ENCODE data around the gene TNIK.
"Not testable (repeated sequence)": the region's sequence is repeated elsewhere in the genome, so short reads cannot be mapped to it uniquely, and the experiment has no call there.

The TNIK gene

GRCh38 chr3:171125010-171125409, 335.2 kb downstream of the TNIK start:
- no peak for DNase-seq (ENCODE audit: low read depth)

GRCh38 chr3:171123915-171124314, 336.3 kb downstream of the TNIK start:
- no peak for DNase-seq (ENCODE audit: low read depth)

DNA sequence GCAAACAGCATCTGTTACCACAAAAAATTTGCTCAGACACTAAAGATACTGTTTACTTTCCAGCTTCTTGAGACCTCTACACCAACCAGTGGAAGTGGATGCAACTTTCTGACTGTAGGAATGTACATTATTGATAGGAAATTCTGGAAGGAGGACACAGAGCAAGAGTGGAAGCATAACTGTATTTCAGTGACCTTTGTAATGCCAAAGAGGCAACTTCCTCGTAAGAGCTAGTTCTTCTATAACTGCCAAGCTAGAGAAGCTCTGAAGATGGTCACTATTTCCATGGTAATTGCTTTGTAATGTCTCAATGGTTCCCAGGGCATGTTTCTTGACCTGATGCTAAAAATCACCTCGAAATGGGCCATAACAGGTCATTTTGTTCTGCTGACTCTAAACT, 337.3 kb downstream of the TNIK start:
- no peak for DNase-seq (ENCODE audit: low read depth)

DNA sequence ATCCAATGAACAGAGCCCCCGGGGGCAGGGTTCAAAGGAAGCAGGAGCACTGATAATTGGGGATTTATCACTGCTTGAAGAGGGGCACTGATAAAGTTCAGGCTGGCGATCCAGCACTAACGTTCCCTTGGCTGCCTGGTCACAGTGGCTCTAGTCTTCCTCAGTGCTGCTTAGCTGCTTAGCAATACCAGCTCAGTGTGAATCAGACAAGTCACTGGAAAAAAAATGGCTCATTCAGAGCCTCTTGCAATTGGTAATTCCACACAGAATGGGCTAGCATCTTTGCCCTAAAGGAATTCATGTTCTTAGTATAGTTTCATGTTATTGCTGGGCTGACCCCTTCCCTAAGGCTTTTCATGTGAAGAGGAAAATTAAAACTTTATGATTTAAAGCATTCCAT, 338.0 kb downstream of the TNIK start:
- DNase-seq (ENCODE audit: low read depth), result no peak

DNA sequence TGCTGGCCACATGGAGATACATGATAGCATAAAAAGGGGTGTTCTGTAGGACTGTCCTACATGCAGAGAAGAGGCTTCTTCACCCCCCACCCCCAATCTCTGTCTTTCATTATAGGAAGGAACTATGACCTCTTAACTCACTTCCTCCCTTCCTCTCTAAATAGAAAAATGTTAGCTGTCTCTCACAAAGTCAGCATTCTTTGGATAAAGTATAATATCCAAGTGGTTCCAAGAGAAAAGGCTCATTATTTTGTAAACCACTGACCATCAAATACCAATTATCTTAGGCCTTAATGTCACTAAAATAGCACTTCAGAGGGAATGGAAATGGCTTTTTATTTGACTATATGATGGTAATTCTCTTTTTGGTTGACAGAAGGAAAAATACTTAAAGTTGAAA, 338.4 kb downstream of the TNIK start:
- DNase-seq (ENCODE audit: low read depth), result no peak

DNA sequence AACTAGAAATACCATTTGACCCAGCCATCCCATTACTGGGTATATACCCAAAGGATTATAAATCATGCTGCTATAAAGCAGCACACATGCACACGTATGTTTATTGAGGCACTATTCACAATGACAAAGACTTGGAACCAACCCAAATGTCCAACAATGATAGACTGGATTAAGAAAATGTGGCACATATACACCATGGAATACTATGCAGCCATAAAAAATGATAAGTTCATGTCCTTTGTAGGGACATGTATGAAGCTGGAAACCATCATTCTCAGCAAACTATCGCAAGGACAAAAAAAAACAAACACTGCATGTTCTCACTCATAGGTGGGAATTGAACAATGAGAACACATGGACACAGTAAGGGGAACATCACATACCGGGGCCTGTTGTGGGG, 340.8 kb downstream of the TNIK start:
- not testable (repeated sequence) for DNase-seq (ENCODE audit: low read depth)

GRCh38 chr3:171118993-171119392, 341.2 kb downstream of the TNIK start:
- DNase-seq (ENCODE audit: low read depth), result not testable (repeated sequence)

GRCh38 chr3:171116824-171117395, 343.3 kb downstream of the TNIK start:
- DNase-seq (ENCODE audit: low read depth), result no peak

DNA sequence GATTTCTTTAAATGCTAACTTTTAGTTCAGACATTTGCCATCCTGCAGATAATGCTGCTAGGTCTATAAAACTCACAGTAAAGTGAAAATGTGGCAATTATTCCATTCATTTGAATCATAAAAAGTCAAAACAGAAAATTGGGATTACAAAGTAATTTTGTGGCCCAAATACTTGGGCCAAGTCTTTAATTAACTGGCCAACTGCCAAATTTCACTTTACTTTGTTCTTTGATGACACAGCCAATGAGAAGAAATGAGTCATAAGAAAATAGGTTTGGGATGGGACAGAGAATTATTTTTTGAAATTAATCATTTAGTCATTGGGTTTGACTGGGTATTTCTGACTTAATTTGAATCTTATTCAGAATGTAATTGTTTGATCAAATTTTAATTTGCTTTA, 343.8 kb downstream of the TNIK start:
- DNase-seq (ENCODE audit: low read depth), result no peak

DNA sequence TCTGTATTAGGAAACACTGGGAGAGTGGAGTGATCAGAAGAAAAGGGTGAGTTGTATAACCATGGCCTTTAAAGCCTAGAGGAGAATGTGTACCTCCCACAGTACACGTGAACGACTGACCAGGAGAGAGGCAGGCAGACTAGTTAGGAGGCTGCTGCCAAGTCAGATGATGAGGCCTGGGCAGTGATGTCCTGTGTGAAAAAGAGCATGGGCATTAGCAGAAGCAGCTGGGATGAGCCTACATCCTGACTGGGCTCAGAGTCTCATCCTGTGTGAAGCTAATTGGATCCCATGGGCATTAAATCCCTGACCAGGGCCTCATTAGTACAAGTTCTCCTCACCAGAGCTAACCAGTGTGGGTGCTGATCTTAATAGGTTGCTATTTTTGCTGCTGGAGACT, 344.5 kb downstream of the TNIK start:
- DNase-seq (ENCODE audit: low read depth), result no peak

- no peak for DNase-seq (ENCODE audit: low read depth)
Measured at GRCh38 chr3:171113716-171114115, 346.5 kb downstream of the TNIK start.

DNA sequence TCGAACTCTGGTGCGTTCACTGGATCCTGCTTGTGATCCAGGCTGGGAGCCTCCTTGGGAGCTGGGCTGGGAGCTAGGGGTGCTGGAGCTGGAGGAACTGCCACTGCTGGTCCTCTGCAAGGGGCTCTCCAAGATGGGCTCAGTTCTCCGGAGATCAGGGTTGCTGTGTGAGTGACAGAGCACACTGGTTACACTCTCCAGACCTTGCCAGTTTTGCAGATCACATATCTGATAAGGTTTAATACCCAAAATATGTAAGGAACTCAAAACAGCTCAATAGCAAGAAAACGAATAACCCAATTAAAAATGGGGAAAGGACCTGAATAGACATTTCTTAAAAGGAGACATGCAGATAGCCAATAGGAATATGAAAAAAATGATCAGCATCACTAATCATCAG, 349.5 kb downstream of the TNIK start:
- DNase-seq (ENCODE audit: low read depth), result no peak

GRCh38 chr3:171108066-171108465, 352.1 kb downstream of the TNIK start:
- DNase-seq (ENCODE audit: low read depth), result no peak

DNA sequence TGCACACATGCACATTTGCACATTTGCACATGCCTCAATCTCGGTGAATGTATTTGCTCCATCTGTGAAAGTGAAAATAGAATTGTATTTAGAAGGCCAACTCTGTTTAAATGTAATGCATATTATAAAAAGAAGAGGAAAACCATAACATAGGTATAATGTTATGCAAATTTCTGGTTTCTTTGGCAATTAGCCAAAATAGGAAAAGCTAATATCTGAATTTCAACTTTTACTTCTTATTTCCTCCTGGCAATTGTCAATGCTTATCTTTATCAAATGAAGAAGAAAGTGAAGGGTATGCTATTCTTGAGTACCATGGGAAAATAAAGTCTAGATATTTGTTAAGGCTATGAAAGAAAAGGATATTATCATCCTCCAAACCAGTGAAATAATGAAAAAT, 357.0 kb downstream of the TNIK start:
- DNase-seq (ENCODE audit: low read depth), result no peak

GRCh38 chr3:171101982-171102641, 358.1 kb downstream of the TNIK start:
- DNase-seq (ENCODE audit: low read depth), result no peak

- no peak for DNase-seq (ENCODE audit: low read depth)
Measured at GRCh38 chr3:171099911-171100310, 360.3 kb downstream of the TNIK start.

GRCh38 chr3:171095063-171095462, 365.1 kb downstream of the TNIK start:
- DNase-seq (ENCODE audit: low read depth), result no peak

DNA sequence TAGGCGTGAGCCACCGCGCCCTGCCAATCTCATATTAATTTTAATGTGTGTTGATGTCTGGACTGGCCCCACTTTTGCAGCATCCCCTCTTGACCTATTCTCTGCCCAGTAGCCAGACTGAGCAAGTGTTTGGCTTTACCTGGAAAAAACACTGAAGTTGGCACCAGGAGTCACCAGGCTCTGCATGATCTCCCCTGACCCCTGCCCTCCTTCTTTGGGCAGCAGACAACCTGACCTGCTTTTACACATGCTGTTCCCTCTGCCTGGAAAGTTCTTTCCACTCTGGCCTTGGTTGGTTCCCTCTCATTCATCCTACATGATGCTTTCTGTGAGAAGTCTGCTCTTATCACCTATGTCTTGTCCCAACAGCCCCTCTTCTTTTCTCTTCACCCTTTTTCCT, 365.8 kb downstream of the TNIK start:
- no peak for DNase-seq (ENCODE audit: low read depth)

- no peak for DNase-seq (ENCODE audit: low read depth)
Measured at GRCh38 chr3:171093462-171093861, 366.7 kb downstream of the TNIK start.

DNA sequence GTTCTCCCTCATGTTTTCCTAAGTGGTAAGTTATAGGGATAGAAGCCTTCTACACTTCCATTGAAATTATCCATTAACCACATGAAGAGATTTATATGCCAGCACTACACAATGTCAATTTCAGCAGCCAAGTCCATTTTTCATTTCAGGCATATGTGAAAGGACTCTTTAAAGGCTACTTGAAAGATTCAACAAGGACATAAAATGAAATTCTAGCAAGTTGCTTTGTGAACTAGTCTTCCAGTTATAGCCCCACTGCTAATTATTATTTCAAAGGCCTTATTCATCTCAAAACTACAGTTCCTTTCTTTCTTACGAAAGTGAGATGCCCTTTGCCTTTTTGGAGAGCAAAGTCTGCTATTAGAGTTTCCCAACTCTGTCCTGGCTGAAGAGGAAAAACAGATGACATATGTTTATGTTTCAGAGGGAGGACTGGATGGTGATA, 367.7 kb downstream of the TNIK start:
- no peak for DNase-seq (ENCODE audit: low read depth)

- no peak for DNase-seq (ENCODE audit: low read depth)
Measured at GRCh38 chr3:171090321-171090720, 369.9 kb downstream of the TNIK start.

DNA sequence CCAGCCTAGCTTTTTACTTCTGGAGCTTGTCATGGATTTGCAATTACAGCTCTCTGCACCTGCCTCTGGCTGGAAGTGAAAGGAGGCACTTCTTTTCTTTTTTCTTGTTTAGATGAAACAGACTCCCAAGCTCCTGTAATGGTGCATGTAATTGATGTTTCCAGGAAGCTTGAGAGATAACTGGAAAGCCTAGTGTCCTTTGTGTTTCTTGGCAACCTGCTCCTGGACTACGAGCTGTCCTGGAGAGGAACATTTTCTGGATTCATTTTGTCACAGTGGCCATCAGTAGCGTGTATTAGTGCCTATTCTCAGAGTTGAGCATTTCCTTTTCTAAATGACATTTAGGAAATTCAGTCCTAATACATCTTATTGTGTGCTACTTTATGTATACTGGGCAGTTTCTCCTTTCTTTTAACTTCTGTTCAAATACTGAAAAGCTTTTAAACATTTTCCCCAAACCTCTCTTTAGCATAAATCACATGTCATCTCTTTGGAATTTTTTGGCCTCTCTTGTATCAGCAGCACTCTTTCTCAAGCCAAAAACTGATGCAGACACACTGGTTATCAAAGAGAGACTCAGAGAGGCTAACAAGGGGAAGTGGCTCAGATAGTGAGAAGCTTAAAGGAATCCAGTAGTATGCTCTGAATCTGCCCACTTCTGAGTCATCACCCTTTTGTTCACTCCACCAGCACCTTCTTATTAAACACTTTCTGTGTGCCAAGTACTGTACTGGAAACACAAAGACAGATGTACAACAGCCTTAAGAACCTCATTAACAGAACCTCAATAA, 371.0 kb downstream of the TNIK start:
- DNase-seq (ENCODE audit: low read depth), result no peak

DNA sequence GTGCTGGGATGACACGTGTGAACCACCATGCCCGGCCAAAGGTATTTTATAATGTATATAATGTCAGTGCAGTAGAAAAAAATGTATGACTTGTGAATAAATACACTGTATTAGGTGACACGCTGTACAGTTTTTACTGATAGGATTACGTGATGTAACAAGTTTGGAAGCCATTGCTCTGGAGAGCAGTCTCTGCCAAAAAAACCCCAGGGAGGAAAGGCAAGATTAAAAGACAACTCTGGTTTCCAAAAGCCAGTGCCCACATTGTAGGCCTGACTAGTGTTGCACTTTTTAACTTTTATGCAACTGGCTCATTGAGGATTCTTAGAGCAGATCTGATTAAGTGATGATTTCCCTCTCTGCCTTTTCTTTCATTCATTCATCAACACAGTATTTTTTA, 371.7 kb downstream of the TNIK start:
- DNase-seq (ENCODE audit: low read depth), result no peak
